Smooth muscle cell (in vitro differentiated cells): ENCODE data around the gene HMOX2. TPM values are rescaled to one million over a fixed set of nuclear protein-coding genes. Genes with fewer than 3 reads are reported as not detected.

ENCODE experiments used
- DNase-seq: peaks from one replicate; lab custom pipeline; 2025; ENCODE audit not compliant: unreplicated experiment; lab: John Stamatoyannopoulos, UW
- H2AFZ ChIP-seq: fragments of 200-600 bp; sonication (generic); 2 replicates; pipeline ENCODE4 v1.6.0; 2016; ENCODE audit warnings: antibody characterized with exemption, low read depth, mild to moderate bottlenecking
- H3F3A ChIP-seq: fragments of 200-600 bp; sonication (generic); 2 replicates; pipeline ENCODE4 v1.6.0; 2017; ENCODE audit warnings: antibody characterized with exemption, low read depth
- H3K27ac ChIP-seq: fragments of 200-600 bp; sonication (generic); 2 replicates; pipeline ENCODE4 v1.5.1; 2016; ENCODE audit warnings: low read depth, mild to moderate bottlenecking
- H3K27me3 ChIP-seq: fragments of 200-600 bp; sonication (generic); 2 replicates; pipeline ENCODE4 v1.6.1; 2016; ENCODE audit warnings: low read depth, mild to moderate bottlenecking
- H3K36me3 ChIP-seq: fragments of 200-600 bp; sonication (generic); 2 replicates; pipeline ENCODE4 v1.5.1; 2016; ENCODE audit warnings: low read depth
- H3K4me1 ChIP-seq: fragments of 200-600 bp; sonication (generic); 2 replicates; pipeline ENCODE4 v1.5.1; 2016; ENCODE audit warnings: low read depth
- H3K4me2 ChIP-seq: fragments of 200-600 bp; sonication (generic); 2 replicates; pipeline ENCODE4 v1.6.0; 2016; ENCODE audit warnings: mild to moderate bottlenecking
- H3K4me3 ChIP-seq: fragments of 200-600 bp; sonication (generic); 2 replicates; pipeline ENCODE4 v1.5.1; 2016; ENCODE audit warnings: mild to moderate bottlenecking
- H3K79me2 ChIP-seq: fragments of 200-600 bp; sonication (generic); 2 replicates; pipeline ENCODE4 v1.6.0; 2016; ENCODE audit warnings: low read depth, mild to moderate bottlenecking
- H3K9ac ChIP-seq: fragments of 200-600 bp; sonication (generic); 2 replicates; pipeline ENCODE4 v1.6.0; 2016; ENCODE audit warnings: low read depth
- H3K9me3 ChIP-seq: fragments of 200-600 bp; sonication (generic); replicated peaks from 2 replicates; pipeline ENCODE4 v1.5.1; 2016; ENCODE audit warnings: low read depth
- H4K20me1 ChIP-seq: fragments of 200-600 bp; sonication (generic); 2 replicates; pipeline ENCODE4 v1.6.0; 2016; ENCODE audit warnings: low read depth
- WGBS: methylation state at CpG from one replicate; pipeline ENCODE4 v1.1.7; 2016; ENCODE audit warnings: low lambda C conversion rate; 5-methylcytosine and 5-hydroxymethylcytosine counted together
- polyA plus RNA-seq: library from polyadenylated mRNA; unstranded; fragments of >200 nt; fragmentation: Nextera tagmentation; extraction: Ambion mirVana; gene quantifications from 2 replicates; pipeline ENCODE4 v1.2.1, GENCODE V29; 2016
- total RNA-seq: library from RNA; depleted of rRNA; stranded (reverse); fragments of >200 nt; gene quantifications from 2 replicates; pipeline ENCODE4 v1.2.3, GENCODE V29; 2014
- TF ChIP-seq, protein P1 (sequence below): fragments of 200-600 bp; sonication (generic); IDR thresholded peaks from 2 replicates; pipeline ENCODE4 v1.5.1; 2017; ENCODE audit warnings: borderline replicate concordance, mild to moderate bottlenecking, antibody characterized with exemption; ENCODE audit not compliant: insufficient read depth, poor library complexity, severe bottlenecking

Gene HMOX2
- total and polyA plus RNA-seq, 2 experiments from 2014 or later, result 35.3 to 54.2 TPM

DNA sequence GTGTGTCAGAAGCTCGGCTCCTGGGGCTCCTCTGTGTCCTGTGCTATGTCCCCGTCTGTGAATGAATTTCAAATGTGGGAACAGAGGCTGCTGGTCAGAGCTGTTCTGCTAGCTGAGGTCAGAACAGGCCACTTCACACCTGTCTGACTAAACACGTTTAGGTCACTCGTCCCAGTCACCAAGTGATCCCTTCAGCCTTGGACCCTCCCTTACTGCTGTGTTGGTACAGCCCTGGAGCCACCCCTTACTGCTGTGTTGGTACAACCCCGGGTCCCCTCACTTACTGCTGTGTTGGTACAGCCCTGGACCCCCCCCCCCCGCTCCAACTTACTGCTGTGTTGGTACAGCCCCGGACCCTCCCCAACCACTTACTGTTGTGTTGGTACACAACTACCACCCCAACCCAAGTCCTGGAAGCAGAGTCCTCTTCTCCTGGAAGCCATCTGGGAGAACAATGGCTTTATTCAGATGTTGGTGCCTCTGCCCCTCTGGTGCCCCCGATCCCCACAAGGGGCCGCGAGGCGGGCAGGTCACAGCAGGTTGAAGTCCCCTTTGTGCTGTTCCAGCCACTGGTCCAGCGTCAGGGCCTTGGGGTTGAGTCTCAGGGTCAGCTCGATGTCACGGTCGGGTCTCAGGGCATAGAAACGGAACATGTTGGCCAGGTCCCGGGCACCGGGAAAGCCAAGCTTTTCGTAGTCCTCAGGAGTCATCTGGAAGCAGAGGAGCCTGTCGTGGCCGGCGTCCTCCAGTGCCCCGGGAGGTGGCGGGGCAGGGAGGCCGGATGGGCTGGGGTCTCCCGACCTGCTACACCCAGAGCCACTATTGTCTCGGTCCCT is 14.7 kb upstream of the HMOX2 start:
- no peaks in the 10 kb centered on the region for H3F3A ChIP-seq
- no peaks in the 10 kb centered on the region for H3K79me2 ChIP-seq
- H3K9ac ChIP-seq, result no peak overlapping the region
- no peak overlapping the region for H3K27ac ChIP-seq
- DNase-seq, result no peak
- no peaks in the 10 kb centered on the region for H3K9me3 ChIP-seq
- H3K4me2 ChIP-seq, result no peak overlapping the region
- H2AFZ ChIP-seq, result no peak overlapping the region
- H3K4me1 ChIP-seq, result no peaks in the 10 kb centered on the region
- WGBS, result 92% methylated on average over 25 of the region's 27 CpGs
- no peaks in the 10 kb centered on the region for H3K36me3 ChIP-seq
- peaks cover 7% of the 10 kb centered on the region for H4K20me1 ChIP-seq
- H3K4me3 ChIP-seq, result no peak overlapping the region
- TF ChIP-seq, protein P1, sequence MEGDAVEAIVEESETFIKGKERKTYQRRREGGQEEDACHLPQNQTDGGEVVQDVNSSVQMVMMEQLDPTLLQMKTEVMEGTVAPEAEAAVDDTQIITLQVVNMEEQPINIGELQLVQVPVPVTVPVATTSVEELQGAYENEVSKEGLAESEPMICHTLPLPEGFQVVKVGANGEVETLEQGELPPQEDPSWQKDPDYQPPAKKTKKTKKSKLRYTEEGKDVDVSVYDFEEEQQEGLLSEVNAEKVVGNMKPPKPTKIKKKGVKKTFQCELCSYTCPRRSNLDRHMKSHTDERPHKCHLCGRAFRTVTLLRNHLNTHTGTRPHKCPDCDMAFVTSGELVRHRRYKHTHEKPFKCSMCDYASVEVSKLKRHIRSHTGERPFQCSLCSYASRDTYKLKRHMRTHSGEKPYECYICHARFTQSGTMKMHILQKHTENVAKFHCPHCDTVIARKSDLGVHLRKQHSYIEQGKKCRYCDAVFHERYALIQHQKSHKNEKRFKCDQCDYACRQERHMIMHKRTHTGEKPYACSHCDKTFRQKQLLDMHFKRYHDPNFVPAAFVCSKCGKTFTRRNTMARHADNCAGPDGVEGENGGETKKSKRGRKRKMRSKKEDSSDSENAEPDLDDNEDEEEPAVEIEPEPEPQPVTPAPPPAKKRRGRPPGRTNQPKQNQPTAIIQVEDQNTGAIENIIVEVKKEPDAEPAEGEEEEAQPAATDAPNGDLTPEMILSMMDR, result no peak
- no peaks in the 10 kb centered on the region for H3K27me3 ChIP-seq

DNA sequence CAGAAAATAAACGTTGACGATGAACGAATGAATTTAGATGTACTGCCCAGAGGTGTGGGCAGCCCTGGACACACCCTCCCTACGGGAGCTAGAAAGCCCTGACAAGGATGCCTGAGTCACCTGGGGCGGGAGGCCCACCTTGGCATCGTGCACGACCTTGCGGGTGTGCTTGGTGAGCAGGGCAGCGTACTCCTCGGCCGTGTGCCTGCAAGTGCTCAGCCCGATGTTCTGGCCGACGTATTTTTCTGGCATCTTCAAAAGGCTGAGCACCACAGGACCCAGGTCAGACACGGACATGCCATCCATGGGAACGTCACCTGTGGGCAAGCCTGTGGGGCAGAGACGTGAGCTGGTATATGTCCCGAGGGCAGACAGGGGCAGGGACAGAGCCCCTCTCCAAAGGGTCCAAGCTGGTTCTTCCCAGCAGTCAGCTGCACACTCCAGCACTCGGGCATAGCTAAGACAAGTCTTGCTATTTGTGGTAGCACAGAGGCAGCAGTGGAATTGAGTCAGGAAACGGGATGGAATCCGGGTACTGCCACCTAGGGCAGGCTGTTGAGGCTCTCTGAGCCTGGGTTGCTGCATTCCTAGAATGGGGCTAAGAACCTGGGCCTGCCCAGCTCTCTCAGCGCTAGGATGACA is 12.6 kb upstream of the HMOX2 start:
- H3K79me2 ChIP-seq, result no peaks in the 10 kb centered on the region
- TF ChIP-seq, protein P1, result no peak
- H2AFZ ChIP-seq, result no peak overlapping the region
- H3K4me3 ChIP-seq, result no peak overlapping the region
- no peak overlapping the region for H3K9ac ChIP-seq
- no peaks in the 10 kb centered on the region for H3K9me3 ChIP-seq
- peak overlapping the region; percentile 71 for H3K27ac ChIP-seq
- no peaks in the 10 kb centered on the region for H3F3A ChIP-seq
- no peaks in the 10 kb centered on the region for H3K4me1 ChIP-seq
- peak overlapping the region; percentile 11 for H3K4me2 ChIP-seq
- peaks cover 5% of the 10 kb centered on the region for H4K20me1 ChIP-seq
- DNase-seq, result no peak
- no peaks in the 10 kb centered on the region for H3K27me3 ChIP-seq
- H3K36me3 ChIP-seq, result no peaks in the 10 kb centered on the region
- WGBS, result 89% methylated on average over 22 of the region's 22 CpGs

DNA sequence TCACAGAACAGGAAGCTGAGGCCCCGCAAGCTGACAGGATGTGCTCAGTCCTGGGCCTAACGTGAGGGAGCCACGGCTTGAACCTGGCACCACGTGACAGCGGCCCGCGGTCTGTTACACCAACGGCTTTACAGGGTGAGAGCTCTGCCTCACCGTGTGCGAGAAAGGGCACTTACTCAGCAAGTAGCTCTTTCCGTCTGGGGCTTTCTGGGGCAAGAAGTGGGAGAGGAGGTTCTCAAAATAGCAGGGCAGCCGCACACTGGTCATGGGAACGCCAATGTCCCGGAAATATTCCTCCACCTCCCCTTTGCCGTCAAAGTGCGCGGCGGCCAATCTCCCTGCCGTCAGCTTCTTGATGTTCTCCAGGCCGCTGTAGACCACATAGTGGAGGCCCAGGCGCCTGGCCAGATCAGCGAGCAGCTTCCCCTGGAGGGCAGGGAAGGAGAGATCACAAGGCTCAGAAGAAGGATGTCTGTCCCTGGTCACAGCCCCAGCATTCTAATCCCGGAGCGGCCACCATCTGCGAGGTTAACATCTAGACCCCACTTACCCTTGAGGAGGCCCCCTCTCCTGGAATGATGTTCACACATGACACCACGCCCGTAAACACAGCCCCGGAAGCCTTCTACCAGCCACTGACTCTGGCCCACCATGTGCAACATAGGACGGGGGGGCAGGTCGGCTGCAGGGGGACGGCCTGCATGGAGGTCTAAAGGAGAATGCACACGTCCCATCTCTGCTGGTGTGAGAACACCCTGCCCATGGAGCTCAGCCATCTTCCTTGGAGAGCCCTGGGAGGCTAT is 10.0 kb upstream of the HMOX2 start:
- no peak overlapping the region for H3K27ac ChIP-seq
- H3K9ac ChIP-seq, result no peak overlapping the region
- TF ChIP-seq, protein P1, result no peak
- no peaks in the 10 kb centered on the region for H3K79me2 ChIP-seq
- no peaks in the 10 kb centered on the region for H3K9me3 ChIP-seq
- no peak overlapping the region for H2AFZ ChIP-seq
- H3K27me3 ChIP-seq, result no peaks in the 10 kb centered on the region
- no peak overlapping the region for H3K4me2 ChIP-seq
- no peak for DNase-seq
- no peak overlapping the region for H3K4me3 ChIP-seq
- no peaks in the 10 kb centered on the region for H3F3A ChIP-seq
- H4K20me1 ChIP-seq, result no peaks in the 10 kb centered on the region
- no peaks in the 10 kb centered on the region for H3K36me3 ChIP-seq
- 94% methylated on average over 32 of the region's 32 CpGs for WGBS
- H3K4me1 ChIP-seq, result no peaks in the 10 kb centered on the region
